ENCODE results near the gene OSTF1.

DNA sequence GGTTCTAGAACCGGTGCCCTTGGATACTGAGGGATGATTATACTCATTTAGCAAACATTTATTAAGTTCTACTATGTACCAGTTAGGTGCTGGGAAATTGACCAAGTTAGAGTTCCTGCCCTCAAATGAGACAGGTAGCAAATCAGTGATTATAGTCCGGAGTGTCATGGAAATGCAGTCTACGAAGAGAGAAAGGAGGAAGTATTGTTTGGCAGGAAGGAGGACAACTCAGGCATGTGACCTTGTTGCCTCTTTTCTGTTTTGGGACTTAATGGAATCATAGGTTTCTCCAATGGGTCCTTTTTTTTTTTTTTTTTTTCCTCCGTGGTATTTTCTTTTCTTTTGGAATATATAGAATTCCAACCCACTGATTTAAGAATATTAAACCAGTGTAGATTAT, 28.0 kb downstream of the OSTF1 start:
- TF ChIP-seq POLR2A (IDR thresholded peaks at IDR 0.05; ENCODE audit: extremely low read depth, insufficient read length), result no peak
- TF ChIP-seq, protein P1, sequence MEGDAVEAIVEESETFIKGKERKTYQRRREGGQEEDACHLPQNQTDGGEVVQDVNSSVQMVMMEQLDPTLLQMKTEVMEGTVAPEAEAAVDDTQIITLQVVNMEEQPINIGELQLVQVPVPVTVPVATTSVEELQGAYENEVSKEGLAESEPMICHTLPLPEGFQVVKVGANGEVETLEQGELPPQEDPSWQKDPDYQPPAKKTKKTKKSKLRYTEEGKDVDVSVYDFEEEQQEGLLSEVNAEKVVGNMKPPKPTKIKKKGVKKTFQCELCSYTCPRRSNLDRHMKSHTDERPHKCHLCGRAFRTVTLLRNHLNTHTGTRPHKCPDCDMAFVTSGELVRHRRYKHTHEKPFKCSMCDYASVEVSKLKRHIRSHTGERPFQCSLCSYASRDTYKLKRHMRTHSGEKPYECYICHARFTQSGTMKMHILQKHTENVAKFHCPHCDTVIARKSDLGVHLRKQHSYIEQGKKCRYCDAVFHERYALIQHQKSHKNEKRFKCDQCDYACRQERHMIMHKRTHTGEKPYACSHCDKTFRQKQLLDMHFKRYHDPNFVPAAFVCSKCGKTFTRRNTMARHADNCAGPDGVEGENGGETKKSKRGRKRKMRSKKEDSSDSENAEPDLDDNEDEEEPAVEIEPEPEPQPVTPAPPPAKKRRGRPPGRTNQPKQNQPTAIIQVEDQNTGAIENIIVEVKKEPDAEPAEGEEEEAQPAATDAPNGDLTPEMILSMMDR (IDR thresholded peaks at IDR 0.05; ENCODE audit: low read depth, low read length), result no peak
- TF ChIP-seq MYC (IDR thresholded peaks at IDR 0.05; ENCODE audit: low read depth, low read length), result no peak

All from NB4 (cell line).